MM.1S (cell line): ENCODE data around the gene C2CD2.
"Not testable (repeated sequence)": the region's sequence is repeated elsewhere in the genome, so short reads cannot be mapped to it uniquely, and the experiment has no call there.

Source experiments
- DNase-seq: peaks from one replicate; pipeline ENCODE4 v3.0.0-alpha.2; 2015
- H2AFZ ChIP-seq: fragments of 300-600 bp; sonication (generic); 2 replicates; pipeline ENCODE4 v1.6.0; 2016; ENCODE audit warnings: antibody characterized with exemption, low read length
- H3F3A ChIP-seq: fragments of 300-600 bp; sonication (generic); 2 replicates; pipeline ENCODE4 v1.6.1; 2016; ENCODE audit warnings: mild to moderate bottlenecking, antibody characterized with exemption, low read length, moderate library complexity, mixed read lengths; ENCODE audit not compliant: insufficient read depth
- H3K27ac ChIP-seq: fragments of 300-600 bp; sonication (generic); 2 replicates; pipeline ENCODE4 v1.5.1; 2016; ENCODE audit warnings: mild to moderate bottlenecking, low read length
- H3K27me3 ChIP-seq: fragments of 300-600 bp; sonication (generic); replicated peaks from 2 replicates; pipeline ENCODE4 v1.6.0; 2016; ENCODE audit warnings: low read length; ENCODE audit not compliant: insufficient read depth
- H3K36me3 ChIP-seq: fragments of 300-600 bp; sonication (generic); replicated peaks from 2 replicates; pipeline ENCODE4 v1.6.1; 2016; ENCODE audit warnings: mild to moderate bottlenecking, low read length, mixed read lengths; ENCODE audit not compliant: insufficient read depth
- H3K4me1 ChIP-seq: fragments of 300-600 bp; sonication (generic); 2 replicates; pipeline ENCODE4 v1.6.1; 2016; ENCODE audit warnings: low read length, mixed read lengths
- H3K4me2 ChIP-seq: fragments of 300-600 bp; sonication (generic); 2 replicates; pipeline ENCODE4 v1.6.0; 2016; ENCODE audit warnings: low read depth, low read length
- H3K4me3 ChIP-seq: fragments of 300-600 bp; sonication (generic); 2 replicates; pipeline ENCODE4 v1.5.1; 2016; ENCODE audit warnings: low read length, mixed read lengths
- H3K79me2 ChIP-seq: fragments of 300-600 bp; sonication (generic); 2 replicates; pipeline ENCODE4 v1.6.1; 2016; ENCODE audit warnings: mixed run types, low read length, mixed read lengths
- H3K9ac ChIP-seq: fragments of 300-600 bp; sonication (generic); 2 replicates; pipeline ENCODE4 v1.6.1; 2016; ENCODE audit warnings: low read length, mixed read lengths
- H3K9me2 ChIP-seq: fragments of 300-600 bp; sonication (generic); replicated peaks from 2 replicates; pipeline ENCODE4 v1.6.1; 2016; ENCODE audit warnings: mild to moderate bottlenecking, low read length, mixed read lengths; ENCODE audit not compliant: insufficient read depth
- H3K9me3 ChIP-seq: fragments of 300-600 bp; sonication (generic); replicated peaks from 2 replicates; pipeline ENCODE4 v1.6.1; 2016; ENCODE audit warnings: mild to moderate bottlenecking, low read length, mixed read lengths; ENCODE audit not compliant: insufficient read depth
- H4K20me1 ChIP-seq: fragments of 300-600 bp; sonication (generic); 2 replicates; pipeline ENCODE4 v1.6.1; 2016; ENCODE audit warnings: mild to moderate bottlenecking, low read length, moderate library complexity, mixed read lengths; ENCODE audit not compliant: insufficient read depth
- CTCF ChIP-seq: fragments of 300-600 bp; sonication (generic); IDR thresholded peaks from 2 replicates; pipeline ENCODE4 v1.5.1; 2016; ENCODE audit warnings: antibody characterized with exemption, low read length, mixed read lengths
- EZH2 ChIP-seq: fragments of 300-600 bp; sonication (generic); optimal IDR thresholded peaks from 2 replicates; pipeline ENCODE3; 2017; ENCODE audit warnings: low read depth, mild to moderate bottlenecking, antibody characterized with exemption, low read length, mixed read lengths
- EZH2phosphoT487 ChIP-seq: fragments of 300-600 bp; sonication (generic); IDR thresholded peaks from 2 replicates; pipeline ENCODE4 v1.6.1; 2018; ENCODE audit warnings: antibody characterized with exemption, low read length

Gene C2CD2

GRCh38 chr21:41961753-41962152 is 7.9 kb upstream of the C2CD2 start:
- Histone ChIP-seq H3K79me2 (no peaks in the 10 kb centered on the region), H3K4me3 (no peak overlapping the region), H3K9me2 (no peaks in the 10 kb centered on the region), H3K27ac (no peak overlapping the region), H3K4me2 (no peak overlapping the region), H2AFZ (no peak overlapping the region), H3F3A (no peaks in the 10 kb centered on the region), H3K4me1 (no peaks in the 10 kb centered on the region), H3K9me3 (no peaks in the 10 kb centered on the region), H3K9ac (no peak overlapping the region), H4K20me1 (no peaks in the 10 kb centered on the region), H3K27me3 (peaks cover 49% of the 10 kb centered on the region), H3K36me3 (no peaks in the 10 kb centered on the region)
- no peak for TF ChIP-seq EZH2
- no peak for TF ChIP-seq CTCF
- TF ChIP-seq EZH2phosphoT487, result no peak
- no peak for DNase-seq

GRCh38 chr21:41961282-41961701 is 7.5 kb upstream of the C2CD2 start:
- Histone ChIP-seq H3K4me3 (no peak overlapping the region), H4K20me1 (no peaks in the 10 kb centered on the region), H3K27me3 (peaks cover 49% of the 10 kb centered on the region), H3K79me2 (no peaks in the 10 kb centered on the region), H3K27ac (no peak overlapping the region), H3K4me1 (no peaks in the 10 kb centered on the region), H3K9ac (no peak overlapping the region), H3K9me3 (no peaks in the 10 kb centered on the region), H3F3A (no peaks in the 10 kb centered on the region), H3K4me2 (no peak overlapping the region), H3K36me3 (no peaks in the 10 kb centered on the region), H2AFZ (no peak overlapping the region), H3K9me2 (no peaks in the 10 kb centered on the region)
- DNase-seq, result no peak
- no peak for TF ChIP-seq EZH2
- TF ChIP-seq CTCF, result no peak
- no peak for TF ChIP-seq EZH2phosphoT487

- TF ChIP-seq EZH2, result no peak
- no peak for TF ChIP-seq EZH2phosphoT487
- no peak for TF ChIP-seq CTCF
- Histone ChIP-seq H3K79me2 (no peaks in the 10 kb centered on the region), H3K27ac (no peak overlapping the region), H3K4me1 (no peaks in the 10 kb centered on the region), H3K9me3 (no peaks in the 10 kb centered on the region), H3K4me3 (no peak overlapping the region), H3K4me2 (no peak overlapping the region), H3K27me3 (peaks cover 49% of the 10 kb centered on the region), H3K36me3 (no peaks in the 10 kb centered on the region), H3K9me2 (no peaks in the 10 kb centered on the region), H3F3A (no peaks in the 10 kb centered on the region), H3K9ac (no peak overlapping the region), H2AFZ (no peak overlapping the region), H4K20me1 (no peaks in the 10 kb centered on the region)
- DNase-seq, result no peak
Observed at GRCh38 chr21:41960386-41960785, 6.6 kb upstream of the C2CD2 start.

GRCh38 chr21:41959697-41960096 is 5.9 kb upstream of the C2CD2 start:
- H4K20me1 ChIP-seq, H2AFZ ChIP-seq, H3K4me2 ChIP-seq, H3K4me3 ChIP-seq, H3K9me3 ChIP-seq, H3F3A ChIP-seq, H3K79me2 ChIP-seq, H3K27ac ChIP-seq, H3K36me3 ChIP-seq, H3K9me2 ChIP-seq, H3K9ac ChIP-seq, H3K4me1 ChIP-seq, DNase-seq: not testable (repeated sequence)
- H3K27me3 ChIP-seq, result peaks cover 44% of the 10 kb centered on the region
